Right renal pelvis (tissue), 4 donors: Measurements from ENCODE around the gene IL36A. TPM values are rescaled to one million over a fixed set of nuclear protein-coding genes. Genes with fewer than 3 reads are reported as not detected.

Experiments used
- DNase-seq, 4 donors: peaks; one replicate each; pipeline ENCODE4 v3.0.0-alpha.2; 2013; ENCODE audit warnings: low read depth in 4 of 4, low spot score in 3 of 4, missing footprints in 1 of 4
- polyA plus RNA-seq, 4 donors: library from polyadenylated mRNA; unstranded; fragments of 120-200 nt; gene quantifications; one replicate each; pipeline ENCODE4 v1.2.1, GENCODE V29; 2013; ENCODE audit not compliant: insufficient read length in 4 of 4

IL36A gene
- polyA plus RNA-seq, 4 donors: not detected

GRCh38 chr2:113041871-113042270, 36.6 kb downstream of the IL36A start:
- DNase-seq: no peak

GRCh38 chr2:113046465-113046864, 41.2 kb downstream of the IL36A start:
- DNase-seq: no peak

- no peak for DNase-seq
These were observed 45.9 kb downstream of the IL36A start for GRCh38 chr2:113050921-113051895.

GRCh38 chr2:113052396-113052917, 47.2 kb downstream of the IL36A start, which contains the start of gene IL36B:
TSS of gene IL36B (minus strand) at chr2:113052867.
- no peak for DNase-seq

GRCh38 chr2:113053666-113054065, 48.4 kb downstream of the IL36A start:
- no peak for DNase-seq

GRCh38 chr2:113054066-113054465, 48.8 kb downstream of the IL36A start:
- DNase-seq: no peak

GRCh38 chr2:113056521-113056920, 51.3 kb downstream of the IL36A start:
- no peak for DNase-seq

GRCh38 chr2:113057117-113057516, 51.9 kb downstream of the IL36A start:
- DNase-seq: no peak

Other genes starting within 250 kb of the IL36A start
- 10 to 100 TPM; 13.8 to 16.6 (median 15.2) TPM for gene CKAP2L, start 240.8 kb upstream of the IL36A start, polyA plus RNA-seq
- gene IL1A, start 221.0 kb upstream of the IL36A start, polyA plus RNA-seq: under 1 TPM in 2 of 4 donors, not detected in 2; 0.23 to 0.31 TPM
- 1 to 10 TPM in 1 of 4 donors, under 1 TPM in 3; 0.43 to 1.2 (median 0.84) TPM for gene IL1B, start 168.7 kb upstream of the IL36A start, polyA plus RNA-seq
- under 1 TPM in 2 of 4 donors, not detected in 2; 0.26 to 0.27 TPM for gene IL37, start 94.3 kb upstream of the IL36A start, polyA plus RNA-seq
- gene IL36G, start 27.5 kb upstream of the IL36A start, polyA plus RNA-seq: under 1 TPM in 3 of 4 donors, not detected in 1; 0.05 to 0.29 (median 0.17) TPM
- gene IL36B, start 47.4 kb downstream of the IL36A start, polyA plus RNA-seq: not detected
- not detected for gene IL36RN, start 53.7 kb downstream of the IL36A start, polyA plus RNA-seq
- gene IL1F10, start 62.5 kb downstream of the IL36A start, polyA plus RNA-seq: not detected
- gene IL1RN, start 122.1 kb downstream of the IL36A start, polyA plus RNA-seq: 1 to 10 TPM in 3 of 4 donors, under 1 TPM in 1; 0.90 to 8.2 (median 3.6) TPM
- 10 to 100 TPM in 2 of 4 donors, 1 to 10 TPM in 2; 9.1 to 13.5 (median 10.5) TPM for gene PSD4, start 168.5 kb downstream of the IL36A start, polyA plus RNA-seq